Inferior parietal cortex (tissue), 1 donor: Measurements from ENCODE around the gene CEP57L1.
"Not testable (repeated sequence)": the region's sequence is repeated elsewhere in the genome, so short reads cannot be mapped to it uniquely, and the experiment has no call there.

Experiments used
- DNase-seq: peaks from one replicate; pipeline ENCODE4 v3.0.0-alpha.2; 2016; ENCODE audit errors: extremely low spot score

The CEP57L1 gene

DNA sequence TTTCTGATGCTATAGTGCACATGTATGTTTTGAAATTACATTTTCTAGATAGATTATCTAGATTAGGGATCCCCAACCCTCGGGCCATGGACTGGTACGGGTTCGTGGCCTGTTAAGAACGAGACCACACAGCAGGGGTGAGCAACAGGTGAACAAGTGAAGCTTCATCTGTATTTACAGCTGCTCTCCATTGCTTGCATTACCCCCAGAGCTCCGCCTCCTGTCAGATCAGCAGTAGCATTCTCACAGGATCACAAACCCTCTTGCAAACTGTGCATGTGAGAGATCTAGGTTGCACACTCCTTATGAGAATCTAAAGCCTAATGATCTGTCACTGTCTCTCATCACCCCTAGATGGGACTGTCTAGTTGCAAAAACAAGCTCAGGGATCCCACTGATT, 10.4 kb downstream of the CEP57L1 start:
- DNase-seq: no peak

GRCh38 chr6:109109663-109110062, 14.4 kb downstream of the CEP57L1 start:
- not testable (repeated sequence) for DNase-seq

DNA sequence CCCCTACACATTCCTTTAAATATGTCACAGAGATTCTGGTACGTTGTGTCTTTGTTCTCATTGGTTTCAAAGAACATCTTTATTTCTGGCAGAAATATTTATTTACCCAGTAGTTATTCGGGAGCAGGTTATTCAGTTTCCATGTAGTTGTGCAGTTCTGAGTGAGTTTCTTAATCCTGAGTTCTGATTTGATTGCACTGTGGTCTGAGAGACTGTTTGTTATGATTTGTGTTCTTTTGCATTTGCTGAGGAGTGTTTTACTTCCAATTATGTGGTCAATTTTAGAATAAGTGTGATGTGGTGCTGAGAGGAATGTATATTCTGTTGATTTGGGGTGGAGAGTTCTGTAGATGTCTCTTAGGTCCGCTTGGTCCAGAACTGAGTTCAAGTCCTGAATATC, 17.4 kb downstream of the CEP57L1 start:
- DNase-seq: not testable (repeated sequence)

DNA sequence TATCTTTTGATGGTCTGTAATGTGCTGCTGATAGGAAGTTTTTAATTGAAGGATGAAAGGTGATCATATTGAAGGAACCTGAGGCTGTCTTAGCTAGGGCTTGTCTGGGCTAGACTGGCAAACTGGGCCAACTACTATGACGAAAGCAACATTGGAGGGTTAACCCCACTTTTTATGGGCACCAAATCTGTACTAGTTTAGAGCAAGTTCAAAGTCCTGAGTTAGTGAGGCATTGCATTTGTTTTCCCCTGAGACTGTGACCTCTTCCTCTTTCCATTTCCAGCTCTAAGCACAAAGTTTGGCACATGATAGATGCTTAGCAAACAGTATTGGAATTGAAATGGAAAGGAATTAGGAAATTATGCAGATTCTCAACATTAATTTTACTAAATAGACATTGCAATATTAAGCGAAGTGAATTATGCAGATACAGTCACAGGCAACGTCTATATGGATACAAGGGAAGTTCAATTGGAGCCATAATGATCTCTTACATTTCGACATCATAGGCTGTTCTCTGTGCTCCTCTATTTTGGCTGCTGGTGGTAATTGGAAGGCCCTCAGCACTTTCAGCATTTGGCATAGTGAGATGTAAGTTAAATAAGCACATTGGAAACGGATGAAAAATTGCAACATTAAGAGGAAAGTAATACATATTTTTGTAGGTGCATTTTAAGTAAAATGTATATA, 22.2 kb downstream of the CEP57L1 start:
- no peak for DNase-seq

DNA sequence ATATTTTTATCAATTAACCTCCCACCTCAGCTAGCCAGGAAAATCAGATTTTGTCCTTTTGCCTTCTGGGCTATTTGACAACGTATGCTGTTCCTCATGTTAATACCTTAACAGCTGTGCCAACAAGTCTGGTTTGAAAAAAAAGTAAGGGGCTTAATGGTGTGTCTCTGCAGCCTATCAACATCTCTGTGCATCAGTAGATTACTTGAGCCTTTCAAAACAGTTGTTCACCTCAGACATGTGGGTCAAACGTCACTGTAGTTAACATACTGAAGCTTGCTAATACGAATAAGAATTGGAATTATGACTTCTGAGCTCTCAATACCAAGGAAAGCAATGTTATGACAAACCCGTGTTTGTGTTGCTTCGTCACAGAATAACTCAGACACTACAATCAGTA, 23.0 kb downstream of the CEP57L1 start:
- no peak for DNase-seq

DNA sequence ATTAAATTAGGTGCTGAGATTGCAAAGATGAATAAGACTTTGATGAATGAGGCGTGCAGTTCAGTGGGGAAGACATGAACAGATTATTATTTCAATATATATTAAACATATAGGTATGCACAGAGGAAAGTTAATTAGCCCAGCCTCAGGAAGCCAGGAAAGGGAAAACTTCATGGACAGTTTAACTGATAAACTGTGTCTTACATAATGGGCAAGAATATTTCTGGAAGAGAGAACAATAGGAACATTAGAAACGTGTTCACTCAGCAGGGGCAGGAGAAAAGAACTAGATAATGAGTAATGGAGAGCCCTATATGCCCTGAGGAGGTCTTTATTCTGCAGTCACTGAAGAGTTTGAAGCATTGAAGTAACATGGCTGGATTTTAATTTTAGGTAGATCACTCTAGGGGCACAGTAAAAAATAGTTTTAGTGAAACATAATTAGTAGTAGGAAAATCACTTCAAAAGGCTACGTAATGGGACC, 23.6 kb downstream of the CEP57L1 start:
- DNase-seq: no peak

GRCh38 chr6:109121411-109121810, 26.1 kb downstream of the CEP57L1 start:
- DNase-seq: no peak

GRCh38 chr6:109124219-109124618, 28.9 kb downstream of the CEP57L1 start:
- DNase-seq: no peak

GRCh38 chr6:109125504-109125903, 30.2 kb downstream of the CEP57L1 start:
- no peak for DNase-seq

DNA sequence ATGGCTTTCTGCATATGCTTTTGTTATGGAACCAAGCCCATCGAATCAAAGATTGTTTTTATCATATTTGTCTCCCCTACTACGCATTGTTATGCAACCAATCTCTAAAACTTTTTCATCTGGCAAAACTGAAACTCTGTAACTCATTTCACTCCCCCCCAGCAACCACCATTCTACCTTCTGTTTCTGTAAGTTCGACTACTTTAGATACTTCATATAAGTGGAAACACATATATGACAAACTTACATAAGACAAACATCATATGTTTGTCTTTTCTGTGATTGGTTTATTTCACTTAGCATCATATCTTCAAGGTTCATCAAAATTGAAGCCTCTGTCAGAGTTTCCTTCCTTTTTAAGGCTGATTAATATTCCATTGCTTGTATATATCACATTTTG, 34.8 kb downstream of the CEP57L1 start:
- no peak for DNase-seq

DNA sequence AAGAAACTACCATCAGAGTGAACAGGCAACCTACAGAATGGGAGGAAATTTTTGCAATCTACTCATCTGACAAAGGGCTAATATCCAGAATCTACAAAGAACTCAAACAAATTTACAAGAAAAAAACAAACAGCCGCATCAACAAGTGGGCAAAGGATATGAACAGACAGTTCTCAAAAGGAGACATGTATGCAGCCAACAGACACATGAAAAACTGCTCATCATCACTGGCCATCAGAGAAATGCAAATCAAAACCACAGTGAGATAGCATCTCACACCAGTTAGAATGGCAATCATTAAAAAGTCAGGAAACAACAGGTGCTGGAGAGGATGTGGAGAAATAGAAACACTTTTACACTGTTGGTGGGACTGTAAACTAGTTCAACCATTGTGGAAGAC, 40.3 kb downstream of the CEP57L1 start:
- not testable (repeated sequence) for DNase-seq

GRCh38 chr6:109136039-109136438, 40.7 kb downstream of the CEP57L1 start:
- not testable (repeated sequence) for DNase-seq

DNA sequence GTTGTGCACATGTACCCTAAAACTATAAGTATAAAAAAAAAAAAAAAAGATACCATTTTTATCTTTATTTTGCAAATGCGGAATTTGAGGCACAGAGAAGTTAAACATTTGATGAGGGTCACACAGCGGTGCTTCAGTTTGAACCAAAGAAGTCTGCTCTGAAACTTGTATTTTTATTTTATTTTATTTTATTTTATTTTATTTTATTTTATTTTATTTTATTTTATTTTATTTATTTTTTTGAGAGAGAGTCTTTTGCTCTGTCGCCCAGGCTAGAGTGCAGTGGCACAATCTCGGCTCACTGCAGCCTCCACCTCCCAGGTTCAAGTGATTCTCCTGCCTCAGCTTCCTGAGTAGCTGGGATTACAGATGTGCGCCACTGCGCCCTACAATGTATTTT, 41.2 kb downstream of the CEP57L1 start:
- not testable (repeated sequence) for DNase-seq

GRCh38 chr6:109139109-109139508, 43.8 kb downstream of the CEP57L1 start:
- DNase-seq: no peak

DNA sequence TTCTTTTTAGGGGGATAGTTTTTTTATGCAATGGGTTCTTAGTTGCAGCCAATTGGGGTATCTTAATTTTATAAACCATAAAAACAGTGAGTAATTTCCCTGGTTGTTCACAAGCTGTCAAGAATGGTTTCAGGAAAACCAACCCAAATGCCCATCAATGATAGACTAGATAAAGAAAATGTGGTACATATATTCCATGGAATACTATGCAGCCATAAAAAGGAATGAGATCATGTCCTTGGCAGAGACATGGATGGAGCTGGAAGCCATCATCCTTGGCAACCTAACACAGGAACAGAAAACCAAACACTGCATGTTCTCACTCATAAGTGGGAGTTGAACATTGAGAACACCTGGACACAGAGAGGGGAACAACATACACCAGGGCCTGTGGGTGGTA, 46.8 kb downstream of the CEP57L1 start:
- DNase-seq: not testable (repeated sequence)

DNA sequence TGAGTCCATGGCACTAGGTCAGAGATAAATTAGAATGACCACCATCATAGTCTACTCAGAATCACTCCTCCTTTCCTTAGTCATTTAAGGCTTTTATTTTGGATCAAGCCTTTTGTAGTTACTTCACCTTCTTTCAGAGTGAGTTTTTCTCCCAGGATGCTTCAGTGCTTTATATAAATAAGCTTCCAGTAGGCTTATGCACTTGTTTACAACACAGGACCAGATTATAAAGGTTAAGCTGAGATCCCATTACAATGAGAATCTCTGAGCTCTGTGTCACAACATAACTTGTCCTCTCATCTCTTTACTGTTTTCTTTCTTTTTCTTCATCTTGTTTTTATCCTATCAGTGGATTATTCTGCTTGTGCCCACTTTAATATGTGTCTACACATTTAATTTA, 47.9 kb downstream of the CEP57L1 start:
- DNase-seq: no peak

DNA sequence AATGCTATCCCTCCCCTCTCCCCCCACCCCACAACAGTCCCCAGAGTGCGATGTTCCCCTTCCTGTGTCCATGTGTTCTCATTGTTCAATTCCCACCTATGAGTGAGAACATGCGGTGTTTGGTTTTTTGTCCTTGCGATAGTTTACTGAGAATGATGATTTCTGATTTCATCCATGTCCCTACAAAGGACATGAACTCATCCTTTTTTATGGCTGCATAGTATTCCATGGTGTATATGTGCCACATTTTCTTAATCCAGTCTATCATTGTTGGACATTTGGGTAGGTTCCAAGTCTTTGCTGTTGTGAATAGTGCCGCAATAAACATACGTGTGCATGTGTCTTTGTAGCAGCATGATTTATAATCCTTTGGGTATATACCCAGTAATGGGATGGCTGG, 52.9 kb downstream of the CEP57L1 start:
- DNase-seq: not testable (repeated sequence)

DNA sequence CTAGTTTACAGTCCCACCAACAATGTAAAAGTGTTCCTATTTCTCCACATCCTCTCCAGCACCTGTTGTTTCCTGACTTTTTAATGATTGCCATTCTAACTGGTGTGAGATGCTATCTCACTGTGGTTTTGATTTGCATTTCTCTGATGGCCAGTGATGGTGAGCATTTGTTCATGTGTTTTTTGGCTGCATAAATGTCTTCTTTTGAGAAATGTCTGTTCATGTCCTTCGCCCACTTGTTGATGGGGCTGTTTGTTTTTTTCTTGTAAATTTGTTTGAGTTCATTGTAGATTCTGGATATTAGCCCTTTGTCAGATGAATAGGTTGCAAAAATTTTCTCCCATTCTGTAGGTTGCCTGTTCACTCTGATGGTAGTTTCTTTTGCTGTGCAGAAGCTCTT, 53.4 kb downstream of the CEP57L1 start:
- DNase-seq: not testable (repeated sequence)

- DNase-seq: no peak
These were observed 58.4 kb downstream of the CEP57L1 start for GRCh38 chr6:109153752-109154151.

DNA sequence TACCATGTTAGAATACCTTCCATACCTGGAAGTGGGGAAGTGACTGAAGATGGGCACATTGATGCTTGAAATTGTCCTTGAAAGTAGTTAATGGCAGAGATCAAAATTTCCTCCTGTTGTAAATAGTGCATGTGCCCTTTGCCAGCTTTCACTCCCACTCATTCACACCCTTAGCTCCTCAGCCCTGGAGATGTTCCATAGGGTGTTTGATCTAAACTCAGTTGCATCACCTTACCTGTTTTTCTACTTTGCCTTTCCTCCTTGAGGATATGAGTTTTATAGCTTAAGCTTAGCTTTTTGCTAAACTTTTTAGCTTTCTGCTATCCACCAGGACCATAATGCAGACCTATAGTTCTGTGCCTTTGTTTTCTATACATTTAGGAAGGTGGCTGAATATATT, 69.0 kb downstream of the CEP57L1 start:
- DNase-seq: no peak

- DNase-seq: no peak
These were observed 70.2 kb downstream of the CEP57L1 start for GRCh38 chr6:109165392-109165974.

GRCh38 chr6:109166673-109167072, 71.4 kb downstream of the CEP57L1 start:
- no peak for DNase-seq

DNA sequence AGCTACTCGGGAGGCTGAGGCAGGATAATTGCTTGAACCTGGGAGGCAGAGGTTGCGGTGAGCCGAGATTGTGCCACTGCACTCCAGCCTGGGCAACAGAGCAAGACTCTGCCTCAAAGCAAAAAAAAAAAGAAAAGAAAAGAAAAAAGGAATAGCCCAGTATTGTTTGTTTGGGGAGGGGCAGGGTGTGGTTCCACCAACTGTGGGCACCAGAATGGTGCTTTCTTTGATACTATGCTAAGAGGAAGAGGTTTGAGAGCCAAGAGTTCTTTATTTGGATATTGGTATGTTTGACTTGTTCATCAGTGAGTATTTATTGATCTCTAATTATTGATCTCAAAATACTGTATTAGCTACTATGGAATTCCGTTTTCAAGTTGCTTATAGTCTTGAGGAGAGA, 72.3 kb downstream of the CEP57L1 start:
- no peak for DNase-seq

DNA sequence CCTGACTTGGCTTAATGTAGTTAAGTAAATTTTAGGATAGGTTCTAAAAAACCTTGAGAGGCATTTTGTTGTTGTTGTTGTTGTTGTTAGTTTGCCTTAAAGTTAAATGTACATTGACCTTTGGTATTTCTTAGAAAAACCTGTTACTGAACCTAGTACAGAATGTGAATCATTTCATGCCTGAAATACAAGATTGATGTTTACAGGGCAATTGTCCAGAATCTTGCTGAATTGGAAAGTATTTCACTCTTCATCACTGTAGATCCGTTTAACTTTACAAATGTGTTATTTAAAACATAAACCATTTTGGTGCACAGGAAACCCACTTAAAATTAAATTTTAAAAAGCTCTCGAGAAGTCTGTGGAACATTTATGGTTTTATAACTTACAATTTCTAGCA, 75.0 kb downstream of the CEP57L1 start:
- DNase-seq: no peak
